ENCODE measurements around the gene ARL8B.
"Not testable (repeated sequence)": the region's sequence is repeated elsewhere in the genome, so short reads cannot be mapped to it uniquely, and the experiment has no call there.

ARL8B gene

DNA sequence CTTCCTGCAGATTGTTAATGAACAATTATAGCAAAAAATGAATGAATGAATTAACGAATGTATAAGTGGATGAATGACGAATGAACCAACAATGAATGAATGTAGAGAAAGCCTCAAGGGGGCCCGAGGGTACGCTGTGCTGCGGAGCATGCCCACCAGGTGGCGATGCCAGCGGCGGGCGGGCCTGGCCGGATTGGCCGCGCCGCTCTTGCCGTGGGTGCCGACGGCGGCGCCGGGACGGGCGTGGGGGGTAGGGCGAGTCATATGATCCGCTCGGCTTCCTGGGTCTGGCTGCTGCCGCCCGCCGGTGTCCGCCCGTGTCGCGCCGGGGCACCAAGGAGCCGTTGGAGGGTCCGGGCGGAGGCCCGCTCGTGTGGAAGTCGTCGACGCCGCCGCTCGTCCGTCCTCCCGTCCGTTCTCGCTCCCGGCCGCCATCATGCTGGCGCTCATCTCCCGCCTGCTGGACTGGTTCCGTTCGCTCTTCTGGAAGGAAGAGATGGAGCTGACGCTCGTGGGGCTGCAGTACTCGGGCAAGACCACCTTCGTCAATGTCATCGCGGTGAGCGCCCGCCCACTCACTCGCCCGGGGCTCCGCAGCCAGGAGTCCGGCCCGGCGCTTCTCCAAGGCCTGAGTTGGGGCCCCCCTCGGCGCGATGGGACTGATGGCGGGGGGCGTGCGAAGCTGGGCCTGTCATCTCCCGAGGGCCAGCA is at the start of gene ARL8B:
ARL8B (plus strand) TSS at position 263 of the 711 bp plus-strand sequence; CDS start at position 437, 174 bp downstream.
- DNase-seq (ENCODE audit: low read depth in 2 of 2), result peak; percentile 89 to 91

DNA sequence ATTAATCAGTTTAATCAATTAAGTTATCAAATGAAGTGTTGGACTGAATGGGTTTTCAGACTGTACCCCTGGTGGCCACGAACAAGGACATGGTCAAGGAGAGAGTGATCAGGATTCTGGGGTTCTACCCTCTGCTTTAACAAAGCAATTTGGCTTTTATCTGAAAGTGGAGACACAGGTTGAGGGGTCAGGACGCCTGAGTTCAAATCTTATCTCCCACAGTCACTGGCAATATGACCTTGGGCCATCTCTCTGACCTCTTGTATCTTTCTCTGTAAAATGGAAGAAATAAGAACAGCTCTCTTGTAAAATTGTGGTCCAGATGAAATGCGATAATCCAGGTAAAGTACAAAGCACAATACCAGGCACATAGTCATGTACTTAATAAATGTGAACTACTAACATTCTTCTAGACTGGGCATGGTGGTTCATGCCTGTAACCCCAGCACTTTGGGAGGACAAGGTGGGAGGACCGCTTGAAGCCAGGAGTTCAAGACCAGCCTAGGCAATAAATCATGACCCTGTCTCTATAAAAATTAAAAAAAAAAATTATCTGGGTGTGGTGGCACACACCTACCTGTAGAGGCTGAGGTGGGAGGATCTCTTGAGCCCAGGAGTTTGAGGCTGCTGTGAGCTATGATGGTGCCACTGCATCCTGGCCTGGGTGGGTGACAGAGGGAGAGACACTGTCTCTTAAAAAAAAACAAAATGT is 48.6 kb upstream of the ARL8B start:
- DNase-seq (ENCODE audit: low read depth in 2 of 2), result no peak

DNA sequence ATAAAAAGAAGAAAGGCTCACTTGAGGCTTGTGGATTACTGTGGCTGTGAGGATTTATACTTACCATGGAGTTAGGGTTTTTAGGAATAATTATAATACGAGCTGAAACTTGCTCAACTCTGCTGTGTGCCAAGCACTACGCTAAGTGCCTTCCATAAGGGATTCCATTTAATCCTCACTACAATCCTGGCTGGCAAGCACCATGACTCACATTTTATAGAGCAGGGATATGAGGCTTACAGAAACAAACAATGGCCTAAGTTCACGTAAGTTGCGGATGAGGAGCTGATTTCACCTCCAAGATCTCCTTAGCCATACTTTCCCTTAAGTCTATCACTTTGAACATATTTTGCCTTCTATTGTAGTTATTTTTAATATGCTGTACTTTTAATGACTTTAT is 43.9 kb upstream of the ARL8B start:
- DNase-seq (ENCODE audit: low read depth in 2 of 2), result no peak

DNA sequence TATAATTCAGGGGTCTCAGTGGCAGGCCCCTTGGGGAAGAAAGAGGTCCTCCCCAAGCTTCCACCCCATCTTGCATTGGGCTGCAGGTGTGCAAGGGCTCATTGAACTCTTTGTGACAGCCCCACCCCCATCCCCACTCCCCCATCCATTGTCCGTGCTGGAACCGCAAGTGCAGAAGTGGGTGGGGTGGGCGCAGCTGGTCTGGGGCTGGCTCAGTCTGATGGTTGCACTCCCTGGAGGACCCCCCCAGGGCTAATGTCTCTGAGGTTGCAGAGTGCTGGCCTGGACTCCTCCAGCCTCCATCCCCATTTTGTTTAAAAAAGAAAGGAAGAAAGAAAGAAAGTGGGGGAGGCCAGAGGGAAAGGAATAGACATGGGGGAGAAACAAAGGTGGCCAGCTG is 42.3 kb upstream of the ARL8B start:
- no peak for DNase-seq (ENCODE audit: low read depth in 2 of 2)

DNA sequence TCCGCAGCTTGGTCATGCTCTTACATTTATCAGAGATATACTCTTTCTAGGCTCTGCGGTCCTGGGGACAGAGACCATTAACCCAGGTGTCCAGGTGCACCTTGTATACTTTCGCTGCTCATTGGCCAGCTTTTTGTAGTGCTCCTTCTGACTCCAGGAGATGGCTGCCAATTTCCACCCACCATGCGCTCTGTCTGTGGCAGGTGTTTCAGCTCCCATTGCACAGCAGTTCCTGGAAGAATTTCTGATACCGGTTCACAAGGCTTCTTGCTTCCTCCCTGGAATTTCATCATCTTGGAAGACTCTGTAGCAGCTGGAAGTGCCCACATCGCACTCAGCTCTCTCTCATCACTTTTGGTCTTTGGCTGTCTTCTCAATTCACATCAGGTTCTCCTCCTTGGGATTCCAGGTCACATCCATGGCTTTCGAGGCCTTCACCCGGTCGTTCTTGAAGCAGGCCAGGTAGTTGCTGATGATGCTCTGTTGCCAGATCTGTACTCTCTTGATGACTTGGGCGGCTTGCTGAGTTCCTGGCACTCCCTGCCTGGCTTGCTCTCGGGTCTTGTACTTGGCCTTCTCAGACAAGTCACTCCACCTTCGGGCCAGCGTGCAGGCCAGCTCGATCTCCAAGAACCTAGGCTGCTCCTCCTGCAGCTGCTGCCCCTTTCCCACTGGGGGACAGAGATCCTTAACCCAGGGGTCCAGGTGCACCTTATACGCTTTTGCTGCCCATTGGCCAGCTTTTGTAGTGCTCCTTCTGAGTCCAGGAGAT is 41.1 kb upstream of the ARL8B start:
- no peak for DNase-seq (ENCODE audit: low read depth in 2 of 2)

DNA sequence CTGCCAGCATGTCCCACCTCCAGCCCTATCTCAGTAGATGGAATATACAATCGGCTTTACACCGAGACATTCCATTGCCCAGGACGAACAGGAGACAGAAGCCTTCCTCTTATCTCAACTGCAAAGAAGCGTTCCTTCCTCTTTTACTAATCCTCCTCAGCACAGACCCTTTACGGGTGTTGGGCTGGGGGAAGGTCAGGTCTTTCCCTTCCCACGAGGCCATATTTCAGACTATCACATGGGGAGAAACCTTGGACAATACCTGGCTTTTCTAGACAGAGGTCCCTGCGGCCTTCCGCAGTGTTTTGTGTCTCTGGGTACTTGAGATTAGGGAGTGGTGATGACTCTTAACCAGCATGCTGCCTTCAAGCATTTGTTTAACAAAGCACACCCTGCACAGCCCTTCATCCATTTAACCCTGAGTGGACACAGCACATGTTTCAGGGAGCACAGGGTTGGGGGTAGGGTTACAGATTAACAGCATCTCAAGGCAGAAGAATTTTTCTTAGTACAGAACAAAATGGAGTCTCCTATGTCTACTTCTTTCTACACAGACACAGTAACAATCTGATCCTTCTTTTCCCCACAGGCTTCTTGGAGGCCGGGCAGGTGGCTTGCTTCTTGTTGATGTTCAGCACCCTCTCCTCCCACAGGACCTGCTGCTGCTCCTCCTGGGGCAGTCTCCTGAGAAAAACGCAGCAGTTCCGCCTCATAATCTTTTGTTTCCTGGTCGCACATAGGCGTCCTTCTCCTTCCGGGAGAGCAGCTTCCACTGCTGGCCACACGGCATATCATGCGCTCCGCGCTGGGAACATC is 39.9 kb upstream of the ARL8B start:
- not testable (repeated sequence) for DNase-seq (ENCODE audit: low read depth in 2 of 2)

DNA sequence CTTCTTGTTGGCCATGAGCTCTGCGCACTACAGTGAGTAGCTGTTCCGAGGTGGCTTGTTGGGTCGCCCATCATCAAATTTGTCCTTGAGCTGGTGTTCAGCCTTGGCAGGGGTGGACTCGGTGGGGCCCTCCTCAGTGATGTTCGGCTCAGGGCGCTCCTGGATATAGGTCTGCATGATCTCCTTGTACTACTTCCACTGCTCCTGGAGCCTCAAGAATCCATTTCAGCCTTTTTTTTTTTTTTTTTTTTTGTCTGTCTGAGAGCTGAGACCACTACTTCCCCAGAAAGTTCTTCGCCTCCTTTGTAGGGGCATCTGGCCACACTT is 39.3 kb upstream of the ARL8B start:
- DNase-seq (ENCODE audit: low read depth in 2 of 2), result no peak

DNA sequence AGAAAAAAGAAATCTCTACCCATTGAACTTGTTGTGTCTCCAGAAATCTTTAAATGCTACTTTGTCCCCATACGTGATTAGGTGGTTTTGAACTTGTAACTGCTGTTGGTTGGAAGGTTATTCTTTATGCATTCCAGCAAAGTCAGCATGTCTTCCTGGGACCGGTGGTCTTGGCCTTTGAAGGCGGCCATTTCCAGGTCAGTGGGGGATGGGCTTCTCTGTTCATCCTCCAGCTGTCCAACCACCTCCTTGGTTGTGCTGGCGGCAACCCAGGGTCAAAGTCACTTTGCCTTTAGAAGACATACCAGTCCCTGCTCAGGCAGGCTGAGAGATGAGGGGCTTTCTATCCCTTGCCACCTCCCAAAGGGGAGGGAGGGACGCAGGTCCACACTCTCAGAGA is 37.9 kb upstream of the ARL8B start:
- DNase-seq (ENCODE audit: low read depth in 2 of 2), result no peak

DNA sequence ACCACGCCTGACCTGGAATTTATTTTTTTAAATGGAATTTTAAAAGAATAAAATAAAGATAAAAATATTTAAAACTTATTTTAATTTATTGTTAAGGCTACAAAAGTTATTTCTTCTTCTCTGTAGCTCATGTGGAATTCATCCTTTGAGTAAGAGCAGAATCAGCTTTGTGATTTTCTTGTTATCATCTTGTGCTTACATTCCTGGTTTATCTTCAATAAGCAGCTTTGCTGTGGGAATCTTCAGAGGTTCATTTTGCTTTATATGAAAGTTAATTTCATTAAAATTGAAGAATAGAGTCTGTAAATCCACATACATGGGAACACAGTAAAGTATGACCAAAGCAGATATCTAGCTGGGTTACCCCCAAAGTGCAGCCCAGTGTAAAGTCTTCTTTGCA is 35.4 kb upstream of the ARL8B start:
- no peak for DNase-seq (ENCODE audit: low read depth in 2 of 2)

DNA sequence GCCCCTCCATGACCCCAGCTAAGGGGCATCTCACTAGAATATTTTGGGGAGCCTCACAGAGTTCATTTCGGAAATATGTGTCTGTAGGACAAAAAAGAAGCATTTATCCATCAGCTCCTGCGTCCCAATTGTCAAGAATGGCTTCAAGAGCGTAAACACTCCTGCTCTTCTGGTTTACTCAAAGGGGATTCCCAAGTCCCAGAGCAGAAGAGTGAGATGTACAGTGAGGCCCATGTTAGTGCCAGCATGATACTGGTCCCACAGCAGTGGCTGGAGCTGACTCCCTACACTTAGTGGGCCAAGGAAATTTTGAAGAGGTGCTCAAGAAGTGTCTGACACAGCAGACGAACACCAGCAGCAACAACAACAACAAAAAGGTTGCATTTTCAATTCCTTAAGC is 34.9 kb upstream of the ARL8B start:
- DNase-seq (ENCODE audit: low read depth in 2 of 2), result no peak

DNA sequence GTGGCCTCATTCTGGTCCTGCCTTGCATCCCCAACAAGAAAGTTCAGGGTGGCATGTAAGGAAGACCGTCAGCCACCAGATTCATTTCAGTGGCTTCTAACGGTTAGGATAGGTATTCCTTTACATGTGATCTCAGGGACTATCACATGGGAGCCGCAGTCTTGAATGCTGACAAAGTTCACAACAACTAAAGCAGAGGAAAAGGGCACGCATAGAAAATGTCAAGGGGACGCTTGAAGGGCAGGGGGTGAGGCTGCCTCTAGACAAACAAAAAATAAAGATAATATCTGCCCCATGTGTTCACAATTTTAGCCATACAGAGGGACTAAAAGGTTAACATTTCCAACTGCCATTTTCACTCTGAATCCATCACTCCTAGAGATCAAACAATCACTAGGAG is 31.9 kb upstream of the ARL8B start:
- DNase-seq (ENCODE audit: low read depth in 2 of 2), result no peak

DNA sequence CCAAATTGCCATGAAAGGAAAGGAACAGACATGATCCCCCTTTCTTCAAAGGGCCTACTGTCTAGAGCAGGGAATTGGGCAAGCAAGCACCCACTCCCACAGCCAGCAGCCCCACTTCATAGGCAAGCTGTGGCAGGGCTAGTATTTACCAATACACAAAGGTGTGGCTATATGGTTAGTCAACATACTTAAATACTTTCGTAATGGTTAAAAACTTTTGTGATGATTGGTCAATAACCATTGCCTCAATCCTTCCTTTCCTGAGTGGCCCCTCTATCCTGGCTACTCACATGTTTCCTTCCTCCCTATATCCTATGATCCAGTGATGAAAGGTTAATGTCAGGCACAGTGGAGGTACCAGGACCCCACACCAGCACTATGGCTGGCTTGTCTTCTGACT is 30.1 kb upstream of the ARL8B start:
- no peak for DNase-seq (ENCODE audit: low read depth in 2 of 2)

DNA sequence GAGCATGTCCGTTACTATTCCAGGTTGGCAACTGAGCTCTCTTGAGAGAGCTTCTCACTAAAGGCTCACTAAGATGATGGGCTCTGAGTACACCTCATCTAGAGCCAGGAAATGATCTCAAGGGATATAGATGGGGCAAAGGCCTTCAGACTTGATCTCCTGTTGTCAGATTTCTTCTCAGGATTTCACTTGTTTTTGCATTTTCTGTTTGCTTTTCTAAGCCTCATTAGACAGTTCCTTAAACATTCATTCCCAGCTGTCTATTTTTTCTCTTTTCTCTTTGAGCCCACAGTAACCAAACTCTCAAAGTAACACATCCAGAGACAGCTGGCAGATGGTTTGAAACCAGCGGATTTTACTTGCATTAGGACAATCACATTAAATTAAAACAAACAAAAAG is 28.4 kb upstream of the ARL8B start:
- no peak for DNase-seq (ENCODE audit: low read depth in 2 of 2)

DNA sequence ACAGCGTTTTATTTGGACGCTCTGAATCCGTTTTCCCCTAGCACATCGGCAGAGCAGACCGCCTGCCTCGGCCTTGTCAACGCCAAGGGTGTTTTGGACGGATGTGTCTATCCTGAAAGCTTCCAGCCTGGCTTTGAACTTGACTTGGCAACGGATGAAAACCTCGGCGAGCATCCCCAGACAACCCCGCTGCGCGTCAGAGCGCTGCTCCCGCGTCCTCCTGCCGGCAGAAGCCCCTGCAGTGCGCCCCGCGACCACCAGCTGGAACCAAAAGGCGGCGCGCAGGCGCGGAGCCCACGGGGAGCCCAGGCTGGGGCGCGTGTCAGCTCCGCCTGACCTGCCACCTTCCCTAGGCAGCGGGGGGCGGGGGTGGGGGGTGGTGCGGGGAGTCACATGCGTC is 26.2 kb upstream of the ARL8B start:
- no peak for DNase-seq (ENCODE audit: low read depth in 2 of 2)

DNA sequence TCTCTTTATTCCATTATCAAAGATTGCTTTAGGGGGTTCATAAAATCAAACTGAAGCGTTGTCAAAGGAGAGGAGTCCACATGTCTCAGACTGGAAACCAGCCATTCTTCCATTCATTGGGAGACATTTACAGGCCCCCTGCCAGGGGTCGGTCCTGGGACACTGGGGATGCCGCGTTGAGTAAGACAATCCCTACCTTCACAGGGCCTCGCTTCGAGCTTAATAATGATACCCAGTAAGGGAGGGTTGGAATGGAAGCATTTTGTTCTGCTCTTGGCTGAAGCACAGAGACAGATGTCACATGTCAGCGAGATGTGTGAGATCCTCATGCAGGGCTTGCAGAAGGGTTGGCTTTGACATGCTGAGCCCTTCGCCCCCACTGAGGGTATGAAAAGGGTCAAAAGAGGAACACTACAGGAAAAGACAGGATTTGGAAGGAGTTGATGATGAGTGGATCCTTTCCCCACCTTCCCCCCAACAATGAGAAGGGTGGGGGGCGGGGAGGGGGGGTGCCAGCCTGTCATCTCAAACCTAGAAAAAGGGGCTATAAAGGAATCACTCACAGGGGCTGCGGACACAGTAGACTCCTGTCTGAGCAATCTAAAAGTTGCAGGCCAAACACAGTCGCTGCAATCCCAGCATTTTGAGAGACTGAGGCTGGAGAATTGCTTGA is 25.6 kb upstream of the ARL8B start:
- DNase-seq (ENCODE audit: low read depth in 2 of 2), result no peak

DNA sequence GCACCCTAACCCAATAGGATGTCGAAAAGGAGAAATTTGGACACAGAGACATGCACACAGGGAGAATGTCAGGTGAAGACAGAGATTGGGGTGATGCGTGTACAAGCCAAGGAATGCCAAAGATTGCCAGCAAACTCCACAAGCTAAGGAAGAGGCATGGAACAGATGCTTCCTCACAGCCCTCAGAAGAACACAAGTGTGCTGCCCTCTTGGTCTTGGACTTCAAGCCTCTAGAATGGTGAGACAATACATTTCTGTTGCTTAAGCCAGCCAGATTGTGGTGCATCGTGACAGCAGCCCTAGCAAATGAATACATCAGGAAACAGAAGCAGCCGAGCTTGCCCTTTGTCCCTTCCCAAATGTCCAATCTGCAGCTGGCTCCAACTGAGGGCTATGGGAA is 23.7 kb upstream of the ARL8B start:
- no peak for DNase-seq (ENCODE audit: low read depth in 2 of 2)

DNA sequence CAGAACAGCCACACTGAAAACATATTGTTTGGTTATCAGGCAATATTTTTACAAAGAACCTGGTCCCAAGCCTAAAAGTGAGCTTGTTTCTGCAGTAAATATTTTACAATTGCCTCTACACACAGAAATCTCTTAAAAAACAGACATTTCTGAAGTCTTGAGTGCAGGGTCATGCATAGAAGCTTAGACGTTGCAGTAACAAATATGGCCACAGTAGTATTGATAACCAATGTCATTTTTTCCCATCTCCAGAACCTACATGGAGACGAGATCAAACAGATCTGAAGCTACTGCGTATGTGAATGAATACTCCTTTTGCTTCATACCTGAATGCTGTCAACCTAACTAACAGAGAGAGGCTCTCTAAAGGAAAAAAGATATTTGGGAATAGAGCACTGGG is 19.6 kb upstream of the ARL8B start:
- no peak for DNase-seq (ENCODE audit: low read depth in 2 of 2)

DNA sequence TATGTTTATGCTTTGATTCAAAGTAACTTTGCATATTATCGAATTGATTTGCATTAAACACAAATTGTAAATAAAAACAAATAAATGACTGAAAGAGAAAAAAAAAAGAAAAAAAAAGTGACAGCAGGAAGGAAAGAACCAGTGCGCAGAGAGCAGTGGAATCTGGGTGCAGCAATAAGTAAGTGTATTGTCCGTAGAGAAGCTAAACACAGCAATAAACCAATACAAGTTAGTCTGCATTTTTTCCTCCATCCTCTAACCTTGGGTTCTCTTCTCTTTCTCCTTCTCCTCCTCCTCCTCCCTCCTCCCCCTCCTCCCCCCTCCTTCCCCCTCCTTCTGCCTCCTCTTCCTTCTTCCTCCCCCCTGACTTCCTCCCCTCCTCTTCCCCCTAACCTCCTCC is 18.3 kb upstream of the ARL8B start:
- DNase-seq (ENCODE audit: low read depth in 2 of 2), result no peak

DNA sequence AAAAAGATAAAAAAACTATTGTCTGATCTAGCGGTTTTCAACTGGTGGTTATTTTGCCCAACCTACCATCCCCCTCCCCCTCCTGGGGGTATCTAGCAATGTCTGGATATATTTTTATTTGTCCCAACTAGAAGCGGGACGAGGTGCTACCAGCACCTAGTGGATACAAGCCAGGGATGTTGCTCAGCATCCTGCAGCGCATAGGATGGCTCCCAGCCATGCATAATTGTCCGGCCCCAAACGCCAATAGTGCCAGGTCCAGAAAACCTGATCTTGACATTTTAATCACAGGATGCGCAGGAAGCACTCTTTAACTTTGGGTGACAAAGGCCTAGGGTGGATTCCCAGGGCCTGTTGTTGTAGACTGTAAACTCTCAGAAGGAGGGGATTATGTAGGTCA is 17.0 kb upstream of the ARL8B start:
- DNase-seq (ENCODE audit: low read depth in 2 of 2), result no peak

DNA sequence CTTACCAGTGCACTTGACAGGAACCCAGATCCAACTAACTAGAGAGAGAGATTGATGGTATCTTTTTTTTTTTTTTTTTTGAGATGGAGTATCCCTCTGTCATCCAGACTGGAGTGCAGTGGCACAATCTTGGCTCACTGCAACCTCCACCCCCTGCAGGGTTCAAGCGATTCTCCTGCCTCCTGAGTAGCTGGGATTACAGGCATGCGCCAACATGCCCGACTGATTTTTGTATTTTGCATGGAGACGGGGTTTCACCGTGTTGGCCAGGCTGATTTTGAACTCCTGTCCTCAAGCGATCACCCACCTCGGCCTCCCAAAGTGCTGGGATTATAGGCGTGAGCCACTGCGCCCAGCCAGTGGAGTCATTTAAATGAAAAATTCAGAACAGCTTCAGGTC is 15.7 kb upstream of the ARL8B start:
- DNase-seq (ENCODE audit: low read depth in 2 of 2), result not testable (repeated sequence)

DNA sequence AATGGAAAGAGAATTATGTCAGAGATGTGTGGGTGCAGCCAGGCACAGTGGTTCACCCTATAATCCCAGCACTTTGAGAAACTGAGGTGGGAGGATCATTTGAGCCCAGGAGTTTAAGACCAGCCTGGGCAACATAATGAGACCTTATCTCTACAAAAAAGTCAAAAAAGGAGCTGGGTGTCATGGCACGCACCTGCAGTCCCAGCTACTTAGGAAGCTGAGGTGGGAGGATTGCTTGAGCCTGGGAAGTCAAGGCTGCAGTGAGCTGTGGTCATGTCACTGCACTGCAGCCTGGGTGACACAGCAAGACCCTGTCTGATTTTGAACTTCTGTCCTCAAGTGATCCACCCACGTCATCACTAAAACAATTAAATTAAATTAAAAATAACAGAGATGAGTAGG is 15.2 kb upstream of the ARL8B start:
- not testable (repeated sequence) for DNase-seq (ENCODE audit: low read depth in 2 of 2)

DNA sequence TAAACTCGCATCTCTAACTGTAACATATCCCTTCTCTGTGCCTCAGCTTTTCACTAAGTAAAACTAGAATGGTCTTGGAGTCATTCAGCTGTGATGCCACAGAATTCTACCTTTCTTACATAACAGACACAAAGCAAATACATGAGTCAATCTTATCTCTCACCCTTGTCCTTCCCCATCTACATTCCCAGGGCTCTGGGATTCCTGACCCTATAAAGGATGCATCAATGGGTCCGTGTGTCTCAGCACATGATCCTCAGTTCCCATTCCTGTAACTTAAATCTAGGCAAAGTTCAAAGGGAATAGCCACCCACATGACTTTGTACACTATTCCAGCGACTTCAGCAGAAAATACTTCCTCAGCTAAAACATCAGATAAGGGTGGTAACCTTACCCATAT is 11.8 kb upstream of the ARL8B start:
- DNase-seq (ENCODE audit: low read depth in 2 of 2), result no peak
